ENCODE measurements around the gene MED13L.

DNA sequence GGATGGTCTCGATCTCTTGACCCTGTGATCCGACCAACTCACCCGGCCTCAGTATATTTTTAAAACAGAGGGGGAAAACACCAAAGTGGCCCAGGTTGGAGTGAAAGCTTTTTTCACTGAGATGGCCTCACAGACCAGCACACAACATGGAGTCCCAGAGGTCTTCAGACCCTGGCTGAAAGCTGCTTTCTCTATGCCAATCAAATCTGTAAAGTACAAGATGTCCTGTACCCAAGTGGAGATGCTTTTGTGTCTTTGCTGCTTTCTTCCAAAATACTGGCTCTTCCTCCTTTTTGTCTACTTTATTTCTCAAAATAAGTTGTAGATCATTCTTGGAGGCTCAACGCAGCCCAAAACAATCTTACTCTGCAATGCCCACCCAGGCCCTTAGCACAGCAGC is 214.8 kb downstream of the MED13L start:
- TF ChIP-seq, protein P1, sequence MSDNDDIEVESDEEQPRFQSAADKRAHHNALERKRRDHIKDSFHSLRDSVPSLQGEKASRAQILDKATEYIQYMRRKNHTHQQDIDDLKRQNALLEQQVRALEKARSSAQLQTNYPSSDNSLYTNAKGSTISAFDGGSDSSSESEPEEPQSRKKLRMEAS (IDR thresholded peaks at IDR 0.05; ENCODE audit: insufficient read depth, insufficient read length), result no peak
- TF ChIP-seq, protein P2, sequence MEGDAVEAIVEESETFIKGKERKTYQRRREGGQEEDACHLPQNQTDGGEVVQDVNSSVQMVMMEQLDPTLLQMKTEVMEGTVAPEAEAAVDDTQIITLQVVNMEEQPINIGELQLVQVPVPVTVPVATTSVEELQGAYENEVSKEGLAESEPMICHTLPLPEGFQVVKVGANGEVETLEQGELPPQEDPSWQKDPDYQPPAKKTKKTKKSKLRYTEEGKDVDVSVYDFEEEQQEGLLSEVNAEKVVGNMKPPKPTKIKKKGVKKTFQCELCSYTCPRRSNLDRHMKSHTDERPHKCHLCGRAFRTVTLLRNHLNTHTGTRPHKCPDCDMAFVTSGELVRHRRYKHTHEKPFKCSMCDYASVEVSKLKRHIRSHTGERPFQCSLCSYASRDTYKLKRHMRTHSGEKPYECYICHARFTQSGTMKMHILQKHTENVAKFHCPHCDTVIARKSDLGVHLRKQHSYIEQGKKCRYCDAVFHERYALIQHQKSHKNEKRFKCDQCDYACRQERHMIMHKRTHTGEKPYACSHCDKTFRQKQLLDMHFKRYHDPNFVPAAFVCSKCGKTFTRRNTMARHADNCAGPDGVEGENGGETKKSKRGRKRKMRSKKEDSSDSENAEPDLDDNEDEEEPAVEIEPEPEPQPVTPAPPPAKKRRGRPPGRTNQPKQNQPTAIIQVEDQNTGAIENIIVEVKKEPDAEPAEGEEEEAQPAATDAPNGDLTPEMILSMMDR (IDR thresholded peaks at IDR 0.05; ENCODE audit: extremely low read depth in 1 of 2, insufficient read depth in 1 of 2, low read depth in 1 of 2, low read length in 2 of 2), result no peak
- TF ChIP-seq POLR2A (IDR thresholded peaks at IDR 0.05; ENCODE audit: low read depth, low read length) (no peak), GATA2 (IDR thresholded peaks at IDR 0.05; ENCODE audit: insufficient read depth, insufficient read length, low read depth, low read length) (no peak), POLR2AphosphoS5 (IDR thresholded peaks at IDR 0.05; ENCODE audit: insufficient read depth, low read depth, low read length) (no peak), EZH2 (IDR thresholded peaks at IDR 0.05; ENCODE audit: borderline replicate concordance, low read depth, low read length, severe bottlenecking) (no peak), MYC (IDR thresholded peaks at IDR 0.05; ENCODE audit: low read depth, low read length) (no peak)
